Calu3 (cell line): ENCODE measurements around the gene STEEP1. TPM values are rescaled to one million over a fixed set of nuclear protein-coding genes. Genes with fewer than 3 reads are reported as not detected.

Source experiments
- BruUV-seq: library from RNA; stranded (reverse); fragments of 400-500 nt; replicated peaks from 2 replicates; lab custom pipeline; 2021; lab: Mats Ljungman, UMichigan
- CTCF ChIA-PET: fragments of 300-600 bp; sonication (Branson Sonifier 250); formaldehyde crosslinking; loops from one replicate; lab custom pipeline; 2022; ENCODE audit warnings: antibody characterized with exemption; lab: Charles Lee
- DNase-seq: peaks from one replicate; pipeline ENCODE4 v3.0.0; 2022
- H3K27ac Mint-ChIP-seq: one replicate; pipeline ENCODE4 v1.8.0; 2022; ENCODE audit warnings: mixed read lengths; ENCODE audit not compliant: unreplicated experiment
- H3K27me3 Mint-ChIP-seq: one replicate; pipeline ENCODE4 v1.8.0; 2022; ENCODE audit warnings: mixed read lengths; ENCODE audit not compliant: unreplicated experiment
- H3K36me3 Mint-ChIP-seq: one replicate; pipeline ENCODE4 v1.8.0; 2022; ENCODE audit warnings: mild to moderate bottlenecking, moderate library complexity, mixed read lengths; ENCODE audit not compliant: insufficient read depth, unreplicated experiment
- H3K4me1 Mint-ChIP-seq: one replicate; pipeline ENCODE4 v1.8.0; 2022; ENCODE audit warnings: mild to moderate bottlenecking, low read depth, mixed read lengths; ENCODE audit not compliant: unreplicated experiment
- H3K4me3 Mint-ChIP-seq: one replicate; pipeline ENCODE4 v1.8.0; 2022; ENCODE audit warnings: mild to moderate bottlenecking, low read depth, moderate library complexity, mixed read lengths; ENCODE audit not compliant: unreplicated experiment
- H3K9me3 Mint-ChIP-seq: one replicate; pipeline ENCODE4 v1.8.0; 2022; ENCODE audit warnings: low read depth, mixed read lengths; ENCODE audit not compliant: unreplicated experiment
- CTCF ChIP-seq: fragments of 200-600 bp; IDR thresholded peaks from one replicate; pipeline ENCODE4 v1.8.0; 2022; ENCODE audit warnings: antibody characterized with exemption; ENCODE audit not compliant: unreplicated experiment
- intact Hi-C: fragments of 100-400 bp; cut with micrococcal nuclease; formaldehyde crosslinking; loops from one replicate; pipeline ENCODE4 v1.10.0; 2022; ENCODE audit not compliant: unreplicated experiment
- total RNA-seq: library from RNA; stranded (reverse); gene quantifications from 2 replicates; pipeline ENCODE4 v1.2.3, GENCODE V29; 2022

STEEP1 gene
- total RNA-seq, 1 experiment from 2014 or later = 30.4 TPM

- Mint-ChIP-seq H3K36me3 (no peaks in the 10 kb centered on the region), H3K27ac (no peak overlapping the region), H3K4me1 (no peaks in the 10 kb centered on the region), H3K4me3 (no peak overlapping the region), H3K27me3 (no peaks in the 10 kb centered on the region), H3K9me3 (no peaks in the 10 kb centered on the region)
- no peak for TF ChIP-seq CTCF
- intact Hi-C loops = no loop called here
- BruUV-seq = TSS peak; percentile 3
- CTCF ChIA-PET = interaction anchor here (0.6 to 0.9 kb wide), 2 partner anchors 9 to 201 kb away, joined by 3 to 4 read pairs; partner anchors contain the start of gene UBE2A
- no peak for DNase-seq
These were observed 18.3 kb upstream of the STEEP1 start for GRCh38 chrX:119583431-119584059.

GRCh38 chrX:119579414-119579813, 14.2 kb upstream of the STEEP1 start:
- peaks cover 11% of the 10 kb centered on the region for H3K36me3 Mint-ChIP-seq
- no peak overlapping the region for H3K27ac Mint-ChIP-seq
- intact Hi-C loops = no loop called here
- DNase-seq = no peak
- TF ChIP-seq CTCF = no peak
- H3K9me3 Mint-ChIP-seq = no peaks in the 10 kb centered on the region
- H3K27me3 Mint-ChIP-seq = no peaks in the 10 kb centered on the region
- BruUV-seq = no TSS peak
- CTCF ChIA-PET = no interaction called here
- no peak overlapping the region for H3K4me3 Mint-ChIP-seq
- no peaks in the 10 kb centered on the region for H3K4me1 Mint-ChIP-seq

GRCh38 chrX:119574394-119575266, 9.4 kb upstream of the STEEP1 start, which contains the start of gene UBE2A:
UBE2A (plus strand) TSS chrX:119574563; CDS start chrX:119574712, 149 bp downstream.
- Mint-ChIP-seq H3K9me3 (no peaks in the 10 kb centered on the region), H3K4me3 (peak within 1 kb of the TSS; percentile 92), H3K27ac (peak within 1 kb of the TSS; percentile 93), H3K4me1 (peaks cover 11% of the 10 kb centered on the region), H3K27me3 (no peaks in the 10 kb centered on the region), H3K36me3 (peaks cover 19% of the 10 kb centered on the region)
- intact Hi-C loops = no loop called here
- DNase-seq = peak; percentile 93
- CTCF ChIA-PET = interaction anchor here (0.6 to 1.5 kb wide), 5 partner anchors 9 to 210 kb away, joined by 3 to 5 read pairs (median 3); no protein-coding TSS in a partner anchor
- no peak for TF ChIP-seq CTCF
- no TSS peak for BruUV-seq

GRCh38 chrX:119573840-119574393, 8.7 kb upstream of the STEEP1 start:
- peak overlapping the region; percentile 93 for H3K27ac Mint-ChIP-seq
- CTCF ChIA-PET = interaction anchor here (1.1 to 1.5 kb wide), 2 partner anchors 9 to 62 kb away, joined by 3 to 5 read pairs; no protein-coding TSS in a partner anchor
- DNase-seq = no peak
- no peaks in the 10 kb centered on the region for H3K9me3 Mint-ChIP-seq
- peak overlapping the region; percentile 92 for H3K4me3 Mint-ChIP-seq
- H3K4me1 Mint-ChIP-seq = peaks cover 11% of the 10 kb centered on the region
- H3K36me3 Mint-ChIP-seq = peaks cover 19% of the 10 kb centered on the region
- intact Hi-C loops = no loop called here
- H3K27me3 Mint-ChIP-seq = no peaks in the 10 kb centered on the region
- TF ChIP-seq CTCF = no peak
- BruUV-seq = no TSS peak
